GM21390 (cell line): ENCODE measurements around the gene PAN2.
A peak's percentile ranks its signal among the peaks of the same experiment; 100 is the strongest.
"Not testable (repeated sequence)": the region's sequence is repeated elsewhere in the genome, so short reads cannot be mapped to it uniquely, and the experiment has no call there.

ENCODE experiments used
- ATAC-seq: cut with Tn5 transposase; IDR thresholded peaks from one replicate; pipeline ENCODE4 v1.9.1; 2021; ENCODE audit not compliant: unreplicated experiment

The PAN2 gene

GRCh38 chr12:56342290-56342689 lies 8.5 kb upstream of the PAN2 start:
- ATAC-seq: not testable (repeated sequence)

GRCh38 chr12:56341616-56342015 lies 7.8 kb upstream of the PAN2 start:
- no peak for ATAC-seq

GRCh38 chr12:56339158-56339422 lies 5.3 kb upstream of the PAN2 start:
- ATAC-seq: no peak

- ATAC-seq: no peak
These were observed 4.7 kb upstream of the PAN2 start, which contains the start of gene IL23A for GRCh38 chr12:56338308-56339157. Gene IL23A, plus strand, starts transcription at chr12:56338884. Its CDS starts 161 bp downstream, at chr12:56339045.

- ATAC-seq: no peak
These were observed 4.0 kb upstream of the PAN2 start for GRCh38 chr12:56337753-56338251.

GRCh38 chr12:56336361-56337167 lies 2.8 kb upstream of the PAN2 start:
- no peak for ATAC-seq

GRCh38 chr12:56335527-56335926 lies 1.7 kb upstream of the PAN2 start:
- ATAC-seq: not testable (repeated sequence)

GRCh38 chr12:56334490-56334793 lies 642 bp upstream of the PAN2 start:
- no peak for ATAC-seq

- no peak for ATAC-seq
These were observed 562 bp downstream of the PAN2 start for GRCh38 chr12:56333197-56333678.

- ATAC-seq: no peak
These were observed 1.1 kb downstream of the PAN2 start for GRCh38 chr12:56332512-56333196.

- ATAC-seq: no peak
These were observed 2.8 kb downstream of the PAN2 start for GRCh38 chr12:56330936-56331490.

GRCh38 chr12:56326533-56326932 lies 7.3 kb downstream of the PAN2 start:
- no peak for ATAC-seq

GRCh38 chr12:56326126-56326525 lies 7.7 kb downstream of the PAN2 start:
- no peak for ATAC-seq

GRCh38 chr12:56324206-56324605 lies 9.6 kb downstream of the PAN2 start:
- no peak for ATAC-seq

- ATAC-seq: not testable (repeated sequence)
These were observed 12.2 kb downstream of the PAN2 start for GRCh38 chr12:56321610-56322009.

GRCh38 chr12:56321027-56321426 lies 12.8 kb downstream of the PAN2 start:
- no peak for ATAC-seq

- no peak for ATAC-seq
These were observed 16.1 kb downstream of the PAN2 start for GRCh38 chr12:56317675-56318074.

- peak; percentile 94 for ATAC-seq
These were observed 18.0 kb downstream of the PAN2 start, which contains the start of gene CNPY2 for GRCh38 chr12:56315622-56316473. Gene CNPY2, minus strand, starts transcription at chr12:56315988. Its CDS starts 771 bp downstream, at chr12:56315217.

GRCh38 chr12:56315249-56315621 lies 18.6 kb downstream of the PAN2 start:
- ATAC-seq: no peak

GRCh38 chr12:56311003-56311402 lies 22.8 kb downstream of the PAN2 start:
- no peak for ATAC-seq
